Activated CD4-positive, alpha-beta T cell treated with anti-CD3 and anti-CD28 coated beads, Interleukin-2, amount 10 ng/mL, durations not matched to agents 7 days and 5 days (primary cell): ENCODE measurements around the gene IL13RA1. TPM values are rescaled to one million over a fixed set of nuclear protein-coding genes. Genes with fewer than 3 reads are reported as not detected.
"Not testable (repeated sequence)": the region's sequence is repeated elsewhere in the genome, so short reads cannot be mapped to it uniquely, and the experiment has no call there.

ENCODE experiments used
- CTCF ChIA-PET: fragments of 350-600 bp; sonication (Branson Sonifier 250); formaldehyde crosslinking; loops from one replicate; lab custom pipeline; 2021; ENCODE audit warnings: antibody characterized with exemption; lab: Charles Lee
- POLR2A ChIA-PET: fragments of 350-600 bp; sonication (Branson Sonifier 250); formaldehyde crosslinking; loops from one replicate; lab custom pipeline; 2021; ENCODE audit warnings: antibody characterized with exemption; lab: Charles Lee
- DNase-seq: peaks from one replicate; pipeline ENCODE4 v3.0.0-alpha.2; 2020
- H3K27ac Mint-ChIP-seq: one replicate; pipeline ENCODE4 v1.8.0; 2021; ENCODE audit warnings: mild to moderate bottlenecking, moderate library complexity, mixed read lengths
- H3K27me3 Mint-ChIP-seq: one replicate; pipeline ENCODE4 v1.8.0; 2021; ENCODE audit warnings: mixed read lengths
- H3K36me3 Mint-ChIP-seq: one replicate; pipeline ENCODE4 v1.8.0; 2021; ENCODE audit warnings: low read depth, mixed read lengths
- H3K4me1 Mint-ChIP-seq: one replicate; pipeline ENCODE4 v1.8.0; 2021; ENCODE audit warnings: mixed read lengths
- H3K4me3 Mint-ChIP-seq: one replicate; pipeline ENCODE4 v1.8.0; 2021; ENCODE audit warnings: mild to moderate bottlenecking, moderate library complexity, mixed read lengths
- H3K9me3 Mint-ChIP-seq: one replicate; pipeline ENCODE4 v1.8.0; 2021; ENCODE audit warnings: mixed read lengths
- total RNA-seq, 2 experiments: library from RNA; stranded (reverse); gene quantifications; one replicate each; pipeline ENCODE4 v1.2.3, GENCODE V29; 2021

IL13RA1 gene
- total RNA-seq, 2 experiments from 2014 or later, result 0.04 TPM; not detected in 1

- H3K4me3 Mint-ChIP-seq, result no peak overlapping the region
- H3K9me3 Mint-ChIP-seq, result no peaks in the 10 kb centered on the region
- H3K27me3 Mint-ChIP-seq, result peaks cover 5% of the 10 kb centered on the region
- no peaks in the 10 kb centered on the region for H3K4me1 Mint-ChIP-seq
- ChIA-PET CTCF (no interaction called here), POLR2A (no interaction called here)
- no peaks in the 10 kb centered on the region for H3K36me3 Mint-ChIP-seq
- DNase-seq, result no peak
- no peak overlapping the region for H3K27ac Mint-ChIP-seq
Measured at GRCh38 chrX:118764122-118764521, 36.7 kb downstream of the IL13RA1 start.

GRCh38 chrX:118770133-118770760 lies 42.8 kb downstream of the IL13RA1 start:
- H3K27ac Mint-ChIP-seq, result no peak overlapping the region
- no peaks in the 10 kb centered on the region for H3K9me3 Mint-ChIP-seq
- no peak overlapping the region for H3K4me3 Mint-ChIP-seq
- no peaks in the 10 kb centered on the region for H3K36me3 Mint-ChIP-seq
- DNase-seq, result no peak
- POLR2A ChIA-PET, result no interaction called here
- H3K4me1 Mint-ChIP-seq, result no peaks in the 10 kb centered on the region
- no peaks in the 10 kb centered on the region for H3K27me3 Mint-ChIP-seq
- CTCF ChIA-PET, result no interaction called here

- no peak overlapping the region for H3K4me3 Mint-ChIP-seq
- H3K4me1 Mint-ChIP-seq, result no peaks in the 10 kb centered on the region
- ChIA-PET CTCF (interaction anchor here (0.6 to 1.0 kb wide), 2 partner anchors 10 to 19 kb away, joined by 3 read pairs; no protein-coding TSS in a partner anchor), POLR2A (interaction anchor here (0.6 kb wide), 1 partner anchor 62 kb away, joined by 5 read pairs; no protein-coding TSS in a partner anchor)
- DNase-seq, result no peak
- no peak overlapping the region for H3K27ac Mint-ChIP-seq
- peaks cover 3% of the 10 kb centered on the region for H3K27me3 Mint-ChIP-seq
- H3K9me3 Mint-ChIP-seq, result no peaks in the 10 kb centered on the region
- H3K36me3 Mint-ChIP-seq, result no peaks in the 10 kb centered on the region
Measured at GRCh38 chrX:118772051-118772450, 44.6 kb downstream of the IL13RA1 start.

- Mint-ChIP-seq H3K36me3 (no peaks in the 10 kb centered on the region), H3K27me3 (peaks cover 3% of the 10 kb centered on the region), H3K27ac (no peak overlapping the region), H3K4me3 (no peak overlapping the region), H3K4me1 (no peaks in the 10 kb centered on the region), H3K9me3 (no peaks in the 10 kb centered on the region)
- ChIA-PET POLR2A (no interaction called here), CTCF (no interaction called here)
- DNase-seq, result no peak
Measured at GRCh38 chrX:118773782-118774181, 46.4 kb downstream of the IL13RA1 start.

GRCh38 chrX:118779581-118779980 lies 52.2 kb downstream of the IL13RA1 start:
- Mint-ChIP-seq H3K27ac (no peak overlapping the region), H3K27me3 (peaks cover 8% of the 10 kb centered on the region), H3K4me3 (no peak overlapping the region), H3K36me3 (no peaks in the 10 kb centered on the region), H3K9me3 (no peaks in the 10 kb centered on the region), H3K4me1 (no peaks in the 10 kb centered on the region)
- no peak for DNase-seq
- ChIA-PET POLR2A (no interaction called here), CTCF (no interaction called here)

- DNase-seq, result no peak
- H3K4me3 Mint-ChIP-seq, result no peak overlapping the region
- H3K9me3 Mint-ChIP-seq, result no peaks in the 10 kb centered on the region
- peaks cover 8% of the 10 kb centered on the region for H3K27me3 Mint-ChIP-seq
- no peak overlapping the region for H3K27ac Mint-ChIP-seq
- H3K4me1 Mint-ChIP-seq, result no peaks in the 10 kb centered on the region
- no peaks in the 10 kb centered on the region for H3K36me3 Mint-ChIP-seq
- ChIA-PET CTCF (interaction anchor here (0.6 kb wide), 1 partner anchor 163 kb away, joined by 3 read pairs; no protein-coding TSS in a partner anchor), POLR2A (no interaction called here)
Measured at GRCh38 chrX:118780509-118780908, 53.1 kb downstream of the IL13RA1 start.

GRCh38 chrX:118780911-118781310 lies 53.5 kb downstream of the IL13RA1 start:
- peaks cover 6% of the 10 kb centered on the region for H3K27me3 Mint-ChIP-seq
- H3K27ac Mint-ChIP-seq, result no peak overlapping the region
- H3K4me3 Mint-ChIP-seq, result no peak overlapping the region
- H3K9me3 Mint-ChIP-seq, result no peaks in the 10 kb centered on the region
- H3K36me3 Mint-ChIP-seq, result no peaks in the 10 kb centered on the region
- ChIA-PET POLR2A (no interaction called here), CTCF (interaction anchor here (0.6 kb wide), 1 partner anchor 163 kb away, joined by 3 read pairs; no protein-coding TSS in a partner anchor)
- no peak for DNase-seq
- no peaks in the 10 kb centered on the region for H3K4me1 Mint-ChIP-seq

GRCh38 chrX:118795528-118796280 lies 68.3 kb downstream of the IL13RA1 start:
- CTCF ChIA-PET, result interaction anchor here (1.4 kb wide), 1 partner anchor 14 kb away, joined by 8 read pairs; no protein-coding TSS in a partner anchor
- POLR2A ChIA-PET, result no interaction called here
- no peaks in the 10 kb centered on the region for H3K9me3 Mint-ChIP-seq
- DNase-seq, result no peak
- no peaks in the 10 kb centered on the region for H3K36me3 Mint-ChIP-seq
- H3K4me1 Mint-ChIP-seq, result no peaks in the 10 kb centered on the region
- H3K27me3 Mint-ChIP-seq, result peaks cover 8% of the 10 kb centered on the region
- H3K4me3 Mint-ChIP-seq, result no peak overlapping the region
- H3K27ac Mint-ChIP-seq, result no peak overlapping the region

GRCh38 chrX:118802857-118803256 lies 75.5 kb downstream of the IL13RA1 start:
- H3K9me3 Mint-ChIP-seq, result no peaks in the 10 kb centered on the region
- no peak for DNase-seq
- H3K4me1 Mint-ChIP-seq, result no peaks in the 10 kb centered on the region
- peaks cover 3% of the 10 kb centered on the region for H3K27me3 Mint-ChIP-seq
- POLR2A ChIA-PET, result no interaction called here
- H3K36me3 Mint-ChIP-seq, result no peaks in the 10 kb centered on the region
- no peak overlapping the region for H3K27ac Mint-ChIP-seq
- CTCF ChIA-PET, result interaction anchor here (0.8 kb wide), 1 partner anchor 36 kb away, joined by 3 read pairs; no protein-coding TSS in a partner anchor
- H3K4me3 Mint-ChIP-seq, result no peak overlapping the region

GRCh38 chrX:118807151-118808017 lies 80.0 kb downstream of the IL13RA1 start:
- POLR2A ChIA-PET, result no interaction called here
- H3K4me1 Mint-ChIP-seq, result no peaks in the 10 kb centered on the region

GRCh38 chrX:118817257-118817656 lies 89.9 kb downstream of the IL13RA1 start:
- H3K4me3 Mint-ChIP-seq, H3K4me1 Mint-ChIP-seq, CTCF ChIA-PET, H3K27ac Mint-ChIP-seq, H3K9me3 Mint-ChIP-seq, POLR2A ChIA-PET, H3K36me3 Mint-ChIP-seq, H3K27me3 Mint-ChIP-seq, DNase-seq: not testable (repeated sequence)

More at GRCh38 chrX:118807151-118808017, 80.0 kb downstream of the IL13RA1 start:
- Mint-ChIP-seq H3K27me3 (peaks cover 4% of the 10 kb centered on the region), H3K27ac (no peak overlapping the region), H3K36me3 (no peaks in the 10 kb centered on the region), H3K4me3 (no peak overlapping the region), H3K9me3 (no peaks in the 10 kb centered on the region)
- CTCF ChIA-PET, result interaction anchor here (0.6 kb wide), 1 partner anchor 346 kb away, joined by 3 read pairs; no protein-coding TSS in a partner anchor
- peak; percentile 27 for DNase-seq
